IPS-NIHi11 (cell line): ENCODE data around the gene NR1D1.
"Not testable (repeated sequence)": the region's sequence is repeated elsewhere in the genome, so short reads cannot be mapped to it uniquely, and the experiment has no call there.

Experiments
- DNase-seq: peaks from one replicate; pipeline ENCODE4 v3.0.0; 2012; ENCODE audit warnings: mixed read lengths, low spot score

Gene NR1D1

DNA sequence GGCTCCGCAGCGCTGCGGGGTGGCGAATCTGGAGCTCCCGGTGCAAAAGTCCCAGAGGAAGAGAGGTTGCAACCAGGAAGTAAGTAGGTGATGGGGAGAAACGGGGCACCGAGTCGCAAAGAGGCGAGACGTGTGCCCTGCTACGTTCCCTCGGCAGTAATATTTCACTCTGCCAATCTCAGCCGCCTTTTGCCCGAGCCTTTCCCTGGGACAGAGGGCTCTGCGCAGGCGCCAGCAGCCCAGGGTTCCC, at the start of gene NR1D1:
NR1D1 (minus strand) TSS at position 171 of the 250 bp plus-strand sequence. CDS start 495 bp downstream, outside the sequence.
- DNase-seq = no peak

DNA sequence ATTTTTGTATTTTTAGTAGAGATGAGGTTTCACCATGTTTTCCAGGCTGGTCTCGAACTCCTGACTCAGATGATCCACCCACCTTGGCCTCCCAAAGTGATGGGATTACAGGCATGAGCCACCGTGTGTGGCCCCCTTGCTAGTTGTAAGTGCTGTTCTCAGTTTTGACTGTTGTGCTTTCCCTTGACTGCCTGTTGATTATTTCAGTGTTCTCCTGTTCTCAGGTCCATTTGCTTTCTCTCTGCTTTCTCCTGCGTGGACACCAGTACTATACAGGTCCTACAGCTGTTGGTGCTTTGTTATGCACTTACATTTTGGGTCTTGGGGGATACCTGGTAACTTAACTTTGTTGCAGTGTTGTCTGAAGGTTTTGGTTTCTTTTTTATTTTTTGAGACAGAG, 48.1 kb upstream of the NR1D1 start:
- no peak for DNase-seq

DNA sequence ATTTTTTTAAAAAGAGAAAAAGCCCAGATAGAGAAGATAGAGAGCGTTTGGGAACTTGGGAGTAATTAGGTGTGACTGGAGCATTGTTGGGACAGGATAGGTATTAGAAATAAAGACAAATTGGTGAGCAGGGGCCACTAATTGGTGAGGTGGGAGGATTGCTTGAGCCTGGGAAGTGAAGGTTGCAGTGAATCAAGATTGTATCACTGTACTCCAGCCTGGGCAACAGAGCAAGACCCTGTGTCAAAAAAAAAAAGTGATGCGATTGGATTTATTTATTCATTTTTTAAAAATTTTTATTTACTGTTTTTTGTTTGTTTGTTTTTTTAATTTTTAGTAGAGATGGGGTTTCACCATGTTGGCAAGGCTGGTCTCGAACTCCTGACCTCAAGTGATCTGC, 45.1 kb upstream of the NR1D1 start:
- no peak for DNase-seq

DNA sequence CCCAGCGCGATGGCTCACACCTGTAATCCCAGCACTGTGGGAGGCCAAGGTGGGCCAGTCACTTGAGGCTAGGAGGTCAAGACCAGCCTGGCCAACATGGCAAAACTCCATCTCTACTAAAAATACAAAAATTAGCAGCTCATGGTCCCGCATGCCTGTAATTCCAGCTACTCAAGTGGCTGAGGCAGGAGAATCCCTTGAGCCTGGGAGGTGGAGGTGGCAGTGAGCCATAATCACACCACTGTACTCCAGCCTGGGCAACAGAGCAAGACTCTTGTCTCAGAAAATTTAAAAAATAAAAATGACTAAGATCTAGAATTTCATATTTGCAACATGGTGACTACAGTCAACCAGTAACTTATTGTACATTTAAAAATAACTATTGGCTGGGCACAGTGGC, 42.8 kb upstream of the NR1D1 start:
- DNase-seq = not testable (repeated sequence)

DNA sequence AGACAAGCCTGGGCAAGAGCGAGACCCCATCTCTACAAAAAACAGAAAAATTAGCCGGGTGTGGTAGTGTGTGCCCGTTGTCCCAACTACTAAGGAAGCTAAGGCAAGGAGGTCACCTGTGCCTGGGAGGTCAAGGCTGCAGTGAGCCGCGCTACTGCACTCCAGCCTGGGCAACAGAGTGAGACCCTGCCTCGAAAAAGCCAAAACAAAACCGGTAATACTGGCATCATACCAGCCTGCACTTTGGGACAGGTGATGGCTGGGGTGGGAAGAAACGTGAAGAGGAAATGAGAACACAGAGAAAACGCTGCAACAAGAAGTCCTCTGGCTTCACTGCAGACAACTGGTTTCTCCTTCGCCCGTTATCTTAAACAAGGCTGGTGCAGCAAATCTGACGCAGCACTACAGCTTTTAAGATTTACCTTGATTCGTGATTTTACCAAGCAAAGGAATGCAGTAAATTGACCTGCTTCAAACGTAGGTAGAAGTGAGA, 39.2 kb upstream of the NR1D1 start:
- no peak for DNase-seq

DNA sequence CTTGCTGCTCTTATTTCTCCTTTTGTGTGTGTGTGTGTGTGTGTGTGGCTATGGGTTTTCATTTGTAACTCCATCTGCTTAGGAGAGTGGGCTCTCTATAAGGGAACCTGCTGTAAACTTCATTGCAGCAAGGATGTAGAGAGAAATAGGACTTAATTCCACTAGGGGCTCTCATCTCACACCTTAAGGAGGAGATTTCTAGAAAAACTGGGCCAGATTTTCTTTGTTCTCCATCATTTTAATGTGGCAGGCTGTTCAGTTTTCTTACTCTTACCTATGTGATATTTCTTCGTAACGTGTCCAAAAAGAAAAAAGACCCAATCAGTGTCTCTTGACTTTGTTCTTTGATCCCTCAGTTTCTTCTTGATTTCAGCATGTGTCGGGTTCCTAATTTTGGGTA, 35.4 kb upstream of the NR1D1 start:
- DNase-seq = no peak

DNA sequence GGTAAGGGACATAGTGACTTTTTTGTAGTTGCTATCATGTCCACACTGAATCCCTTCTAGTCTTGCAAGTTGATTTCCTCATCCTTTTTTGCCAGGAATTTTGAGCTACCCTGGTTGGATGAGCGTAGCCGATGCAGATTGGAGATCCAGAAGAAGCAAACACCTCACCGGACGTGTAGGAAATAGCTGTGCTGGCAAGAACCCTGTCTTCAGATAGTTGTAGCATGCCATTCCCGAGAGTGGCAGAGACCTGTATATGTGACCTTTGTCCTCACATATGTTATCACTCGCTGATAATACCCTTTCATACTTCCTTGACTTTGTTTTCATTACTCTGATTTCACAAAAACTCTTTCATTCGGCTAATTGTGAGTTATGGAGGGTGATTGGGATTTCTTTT, 33.8 kb upstream of the NR1D1 start:
- no peak for DNase-seq

DNA sequence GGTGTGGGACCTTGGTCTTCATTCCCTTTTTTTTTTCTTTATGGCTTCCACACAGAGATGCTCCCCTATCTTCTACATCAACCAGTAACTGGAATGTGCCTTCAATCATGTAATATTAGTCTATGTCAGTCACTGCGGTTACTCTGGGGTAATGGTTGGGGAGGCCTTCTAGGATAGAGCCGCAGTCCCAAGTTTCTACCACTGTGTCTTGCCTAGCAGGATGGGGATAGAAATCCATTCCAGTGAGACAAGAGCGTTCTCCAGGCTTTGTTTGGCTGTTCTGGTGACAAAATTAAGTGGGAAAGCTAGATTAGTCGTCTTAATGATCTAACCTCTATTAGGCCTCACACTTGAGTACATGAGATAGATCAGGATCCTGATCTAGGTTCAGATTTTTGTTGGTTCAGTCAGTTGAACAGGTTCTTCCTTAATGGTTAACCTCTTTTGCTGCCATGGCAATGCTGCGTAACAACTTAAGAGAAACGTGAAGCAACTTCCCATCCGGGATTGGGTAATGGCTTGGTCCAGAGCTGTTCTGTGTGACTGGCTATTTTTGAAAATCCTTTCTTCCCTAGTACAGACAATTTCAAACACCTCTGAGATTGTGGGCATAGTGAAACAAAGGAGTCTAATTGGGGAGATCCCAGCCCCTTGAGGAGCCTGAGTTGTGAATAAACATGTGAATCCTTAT, 30.1 kb upstream of the NR1D1 start:
- DNase-seq = no peak

DNA sequence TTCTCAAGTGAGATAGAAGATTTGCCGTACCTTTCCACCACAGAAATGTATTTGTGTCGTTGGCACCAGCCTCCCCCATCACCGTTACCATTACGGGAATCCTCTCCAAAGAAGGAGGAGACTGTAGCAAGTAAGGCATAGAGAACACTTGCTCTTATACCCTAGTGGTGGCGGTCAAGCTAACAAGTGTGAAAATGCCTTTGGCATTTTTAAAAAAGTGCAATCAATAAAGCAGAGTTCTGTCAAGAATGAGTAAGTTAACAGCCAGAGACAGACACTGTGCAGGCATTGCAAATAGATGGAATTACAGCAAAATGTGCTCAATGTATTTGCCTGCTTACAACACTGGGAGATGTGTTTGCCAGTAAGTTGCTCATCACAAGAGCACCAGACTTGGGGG, 29.1 kb upstream of the NR1D1 start:
- no peak for DNase-seq

DNA sequence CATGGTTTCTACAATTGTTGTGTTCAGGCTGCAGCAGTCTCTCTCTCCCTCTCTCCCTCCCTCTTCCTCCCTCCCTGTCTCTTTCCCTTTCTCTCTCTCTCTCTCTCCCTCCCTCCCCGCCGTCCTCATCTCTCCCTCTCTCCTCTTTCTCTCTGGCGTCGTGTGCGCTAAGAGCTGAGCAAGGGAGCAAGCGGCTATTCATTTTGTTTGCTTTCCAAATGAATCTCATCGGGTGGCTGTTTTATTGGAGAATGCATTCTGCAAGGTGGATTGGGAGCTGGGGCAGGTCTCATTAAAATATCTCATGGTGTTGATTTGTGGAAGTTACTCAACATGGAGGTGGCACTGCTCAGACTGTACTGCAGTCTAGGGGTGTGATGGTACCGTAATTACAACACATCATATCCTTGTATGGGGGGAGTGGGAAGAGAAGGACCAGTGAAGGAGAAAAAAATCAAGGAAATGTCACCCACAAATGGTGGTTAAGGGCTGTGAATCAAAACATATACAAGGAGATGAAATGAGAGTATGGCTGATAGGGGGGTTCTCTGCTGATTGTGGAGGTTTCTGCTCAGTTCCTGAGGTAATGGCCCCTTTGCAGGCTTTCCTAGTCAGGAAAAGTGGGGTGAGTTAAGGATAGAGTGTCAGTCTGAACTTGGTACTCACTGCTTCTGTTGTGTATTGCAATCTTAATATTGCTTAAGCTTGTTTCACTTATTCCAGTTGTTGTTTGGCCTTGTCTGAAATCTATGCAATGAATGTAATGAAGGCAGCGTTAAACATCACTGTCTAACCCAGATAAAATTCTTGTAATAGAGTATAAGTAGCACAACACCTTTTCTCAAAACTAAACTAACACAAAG, 24.1 kb upstream of the NR1D1 start:
- DNase-seq = no peak

DNA sequence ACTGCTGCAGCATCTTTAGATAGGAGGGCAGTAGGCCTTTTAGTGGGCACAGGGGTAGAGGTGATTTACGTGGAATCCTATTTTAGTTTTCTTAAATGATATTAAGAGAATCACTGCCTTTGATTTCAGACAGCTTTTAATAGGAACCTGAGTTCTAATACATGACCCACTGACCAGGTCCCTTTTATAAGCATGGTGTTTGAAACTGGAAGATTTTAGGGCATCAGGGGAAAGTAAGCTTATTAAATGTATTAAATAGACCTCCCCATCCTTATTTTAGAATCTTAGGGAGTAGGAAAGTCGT, 23.4 kb upstream of the NR1D1 start:
- DNase-seq = no peak

DNA sequence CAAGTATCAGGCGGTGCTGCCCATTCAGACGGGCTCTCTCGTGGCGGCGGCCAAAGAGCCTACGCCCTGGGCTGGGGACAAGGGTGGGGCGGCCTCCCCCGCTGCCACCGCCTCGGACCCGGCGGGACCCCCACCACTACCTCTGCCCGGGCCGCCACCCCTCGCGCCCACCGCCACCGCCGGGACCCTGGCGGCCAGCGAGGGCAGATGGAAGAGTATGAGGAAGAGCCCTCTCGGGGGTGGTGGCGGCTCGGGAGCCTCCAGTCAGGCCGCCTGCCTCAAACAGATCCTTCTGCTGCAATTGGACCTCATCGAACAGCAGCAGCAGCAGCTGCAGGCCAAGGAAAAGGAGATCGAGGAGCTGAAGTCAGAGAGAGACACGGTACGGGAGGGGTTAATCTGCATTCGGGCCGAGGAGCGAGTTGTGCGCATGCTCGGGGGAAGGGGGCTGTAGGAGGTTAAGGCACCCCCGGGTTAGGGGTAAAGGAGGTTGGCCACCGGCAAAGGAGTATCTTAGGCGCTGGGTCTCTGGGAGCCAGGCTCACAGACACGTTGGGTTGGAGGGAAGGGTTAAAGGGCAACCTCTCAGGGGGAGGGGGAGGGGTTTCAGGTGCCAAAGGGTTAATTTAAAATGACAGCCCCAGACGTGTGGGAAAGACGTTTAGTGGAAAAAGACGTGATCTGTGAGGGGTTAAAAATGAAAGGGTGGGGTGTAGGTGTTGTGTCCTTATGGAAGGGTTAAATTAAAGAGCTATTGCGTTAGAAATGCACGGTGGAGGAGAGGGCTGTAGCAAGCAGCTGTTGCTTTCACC, 22.8 kb upstream of the NR1D1 start:
- peak; percentile 75 for DNase-seq

DNA sequence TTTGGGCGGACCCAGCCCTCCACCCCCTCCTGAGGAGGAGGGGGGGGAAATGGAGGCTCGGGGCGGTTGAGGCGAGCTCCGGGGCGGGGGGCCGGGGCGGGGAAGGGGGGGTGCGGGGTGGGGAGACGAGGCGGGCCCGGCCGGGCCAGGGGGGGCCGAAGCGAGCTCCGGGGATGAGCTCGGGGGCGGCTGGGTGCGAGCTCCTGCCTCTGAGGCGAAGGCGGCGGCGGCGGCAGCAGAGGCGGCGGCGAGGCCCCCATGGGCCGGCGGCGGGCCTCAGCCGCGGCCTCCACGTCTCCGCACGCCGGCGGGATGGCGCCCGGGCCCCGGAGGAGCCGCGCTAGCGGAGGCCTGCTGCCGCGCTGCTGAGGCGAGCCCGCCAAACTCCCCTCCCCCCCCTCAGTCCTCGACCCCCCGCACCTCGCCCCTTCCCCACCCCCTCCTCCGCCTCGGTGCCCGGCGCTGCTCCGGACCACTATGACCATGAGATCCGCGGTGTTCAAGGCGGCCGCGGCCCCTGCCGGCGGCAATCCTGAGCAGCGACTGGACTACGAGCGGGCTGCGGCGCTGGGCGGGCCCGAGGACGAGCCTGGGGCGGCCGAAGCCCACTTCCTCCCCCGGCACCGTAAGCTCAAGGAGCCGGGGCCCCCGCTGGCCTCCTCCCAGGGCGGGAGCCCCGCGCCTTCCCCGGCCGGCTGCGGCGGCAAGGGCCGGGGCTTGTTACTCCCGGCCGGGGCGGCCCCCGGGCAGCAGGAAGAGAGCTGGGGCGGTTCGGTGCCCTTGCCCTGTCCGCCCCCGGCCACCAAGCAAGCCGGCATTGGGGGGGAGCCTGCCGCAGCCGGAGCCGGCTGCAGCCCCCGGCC, 22.0 kb upstream of the NR1D1 start:
- peak; percentile 68 for DNase-seq

DNA sequence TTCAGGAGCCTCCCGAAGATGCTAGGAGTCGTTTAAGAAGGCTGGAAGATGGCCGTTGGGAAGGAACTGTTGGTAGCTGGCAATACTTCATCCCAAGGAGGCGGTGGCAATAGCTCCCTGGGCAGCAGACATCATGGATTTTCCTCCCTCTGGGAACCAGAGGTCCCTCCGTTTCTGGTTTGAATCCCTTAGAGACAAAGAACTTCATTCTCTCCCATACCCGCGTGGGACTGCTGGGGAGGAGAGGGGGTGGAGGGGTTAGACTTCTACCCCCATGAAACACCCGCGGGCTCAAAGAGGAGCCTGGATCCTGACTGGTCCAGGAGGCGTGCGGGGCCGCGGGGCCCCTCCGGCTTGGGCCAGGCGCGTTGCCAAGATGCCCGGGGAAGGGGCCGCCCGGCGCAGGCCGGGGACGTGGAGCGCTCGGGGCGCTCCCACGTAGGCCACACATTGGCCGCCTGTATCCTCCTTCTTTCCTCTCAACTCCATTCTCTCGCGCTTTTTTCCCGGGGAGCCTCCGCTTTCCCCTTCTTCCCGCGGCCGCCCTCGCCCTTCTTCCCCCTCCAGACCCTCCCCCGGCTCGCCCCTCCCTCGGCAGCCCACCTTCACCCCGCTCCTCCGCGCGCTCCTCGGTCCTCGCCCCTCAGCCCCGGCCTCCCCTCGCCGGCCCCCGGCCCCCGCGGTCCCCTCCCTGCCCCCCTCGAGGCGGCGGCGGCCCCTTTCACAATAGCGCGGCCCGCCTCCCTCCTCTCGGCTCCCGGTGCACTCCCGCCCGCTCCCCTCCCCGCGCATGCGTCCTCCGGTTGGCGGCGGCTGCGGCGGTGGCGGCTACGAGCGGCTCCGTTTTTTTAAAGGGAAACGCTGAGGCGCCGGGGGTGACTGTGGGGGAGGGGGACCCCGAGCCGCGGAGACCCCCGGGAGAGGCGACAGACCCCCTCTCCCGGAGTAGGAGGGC, 21.1 kb upstream of the NR1D1 start, which contains the start of gene MSL1:
MSL1 (plus strand) TSS at position 791 of the 955 bp plus-strand sequence. CDS start 642 bp downstream, outside the sequence.
- DNase-seq = peak; percentile 93

DNA sequence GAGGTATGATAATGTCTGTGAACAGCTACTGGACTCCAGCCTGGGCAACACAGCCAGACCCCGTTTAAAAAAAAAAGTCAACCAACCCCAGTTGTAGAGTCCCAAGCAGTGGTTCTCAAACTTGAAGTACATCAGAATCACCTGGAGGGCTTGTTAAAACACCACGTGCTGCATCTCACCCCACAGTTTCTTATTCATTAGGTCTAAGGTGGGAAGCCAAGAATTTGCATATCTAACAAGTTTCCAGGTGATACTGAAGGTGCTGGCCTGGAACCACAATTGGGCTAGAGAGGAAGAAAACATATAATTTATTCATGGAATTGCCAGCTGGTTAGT, 14.7 kb upstream of the NR1D1 start:
- no peak for DNase-seq

DNA sequence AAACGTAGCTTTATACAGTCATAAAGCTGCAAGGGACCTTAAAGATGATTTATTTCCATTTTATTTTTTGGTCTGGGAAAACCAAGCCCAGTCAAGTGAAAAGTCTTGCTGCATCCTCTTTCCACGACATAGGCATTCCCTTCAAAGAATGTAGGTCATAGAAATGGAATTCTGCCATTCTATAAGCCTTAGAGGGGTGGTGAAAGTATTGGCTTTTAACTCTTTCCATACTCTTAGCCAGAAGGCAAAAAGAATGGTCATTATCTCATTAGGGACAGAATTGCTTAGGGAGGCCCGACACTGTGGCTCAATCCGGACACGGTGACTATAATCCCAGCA, 13.5 kb upstream of the NR1D1 start:
- no peak for DNase-seq

DNA sequence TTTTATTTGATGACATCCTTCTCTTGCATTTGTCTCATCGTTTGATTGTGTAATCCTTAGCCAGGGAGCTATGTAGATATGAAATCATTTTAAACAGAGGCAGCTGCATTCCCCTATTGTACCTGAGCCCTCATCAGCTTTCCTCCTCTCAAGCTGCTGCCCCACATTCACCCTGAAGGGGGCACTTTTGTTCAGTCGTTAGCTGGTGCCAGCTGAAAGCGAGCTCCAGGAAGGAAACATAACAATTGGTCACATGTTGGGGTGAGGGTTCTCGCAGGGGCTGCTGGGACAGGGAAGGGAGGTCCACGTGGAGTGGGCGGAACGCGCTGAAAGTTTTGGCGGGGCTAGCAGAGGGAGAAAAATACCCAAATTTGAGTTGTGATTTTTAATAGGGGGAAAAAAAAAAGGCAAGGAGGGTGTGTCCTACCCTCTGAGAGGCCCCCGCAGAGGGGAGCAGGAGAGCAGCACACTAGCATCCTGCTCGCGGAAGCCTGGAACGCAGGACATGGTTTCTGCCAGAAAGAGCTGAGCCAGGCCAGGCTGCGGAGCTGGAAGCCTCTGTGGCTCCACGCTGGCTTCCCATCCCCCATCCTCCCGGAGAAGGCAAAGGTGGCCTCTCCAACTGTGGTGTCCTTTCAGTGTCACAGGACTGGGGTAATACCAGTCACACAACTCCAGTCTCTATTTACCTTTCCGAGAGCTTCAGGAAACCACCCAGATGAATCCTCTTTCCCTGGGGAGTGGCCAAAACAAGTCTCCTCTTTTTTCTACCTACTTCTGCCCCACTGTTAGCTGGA, 12.9 kb upstream of the NR1D1 start:
- DNase-seq = peak; percentile 92

DNA sequence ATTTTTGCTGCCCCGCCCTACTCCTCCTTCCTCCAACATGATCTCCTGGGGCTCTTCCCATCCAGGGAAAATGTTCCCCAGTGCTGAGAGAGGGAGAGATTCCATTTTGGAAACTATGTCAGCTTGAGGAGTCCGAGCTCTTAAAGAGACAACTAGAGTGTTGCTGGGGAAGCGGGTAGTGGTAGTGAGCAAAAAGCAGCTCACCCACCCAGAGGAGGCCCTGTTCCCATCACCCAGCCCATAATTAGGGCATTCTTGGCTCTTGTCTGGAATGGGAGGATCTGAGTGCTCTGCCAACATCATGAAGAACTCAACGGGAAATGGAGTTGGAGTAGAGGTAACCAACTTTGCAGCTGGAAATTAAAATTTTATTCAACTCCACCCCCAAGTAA, 12.3 kb upstream of the NR1D1 start:
- DNase-seq = no peak

DNA sequence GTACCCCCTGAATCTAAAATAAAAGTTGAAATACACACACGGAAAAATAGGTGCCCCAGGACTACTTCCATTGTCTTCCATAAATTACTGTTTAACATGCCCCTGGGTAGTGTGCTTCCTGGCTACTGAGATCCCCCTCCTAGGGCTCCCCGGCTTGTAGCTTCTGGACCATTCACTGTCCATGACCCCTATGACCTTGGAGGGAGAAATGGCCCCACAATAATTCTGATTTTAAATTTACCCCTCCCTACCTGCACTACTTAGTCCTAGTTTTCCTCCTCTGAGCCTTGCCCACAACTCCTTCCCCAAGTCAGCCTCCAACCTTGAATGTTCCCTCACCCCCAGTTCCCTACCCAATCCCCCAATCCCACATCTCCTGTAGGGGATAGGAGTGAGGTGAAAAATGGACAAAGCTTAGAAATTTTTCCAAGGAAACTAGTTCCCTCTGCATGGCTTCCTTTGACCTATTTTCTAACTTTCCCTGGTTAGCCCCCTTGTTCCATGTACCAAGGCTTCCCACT, 11.9 kb upstream of the NR1D1 start:
- DNase-seq = no peak
